Liver (tissue), 9 donors: ENCODE results near the gene TPST1. TPM values are rescaled to one million over a fixed set of nuclear protein-coding genes. Genes with fewer than 3 reads are reported as not detected.

ENCODE experiments used
- DNase-seq: peaks from one replicate; pipeline ENCODE4 v3.0.0-alpha.2; 2017; ENCODE audit warnings: low spot score
- H3K27ac ChIP-seq, 2 donors: one replicate each; pipeline ENCODE4 v1.7.0; 2013; ENCODE audit warnings: inconsistent platforms in 2 of 2, low read length in 2 of 2, control low read depth in 1 of 2, low read depth in 1 of 2, mild to moderate bottlenecking in 1 of 2
- H3K27me3 ChIP-seq, 4 donors: one replicate each; pipeline versions ENCODE4 v1.6.1 to v1.7.0; 2013; ENCODE audit warnings: low read length in 3 of 4, inconsistent platforms in 1 of 4, mild to moderate bottlenecking in 1 of 4, moderate library complexity in 1 of 4; ENCODE audit not compliant: control insufficient read depth in 4 of 4, insufficient read depth in 4 of 4
- H3K36me3 ChIP-seq, 4 donors: one replicate each; pipeline versions ENCODE4 v1.6.1 to v1.7.0; 2013; ENCODE audit warnings: low read length in 3 of 4, mild to moderate bottlenecking in 3 of 4, low read depth in 1 of 4, moderate library complexity in 1 of 4; ENCODE audit not compliant: control insufficient read depth in 4 of 4, insufficient read depth in 3 of 4
- H3K4me1 ChIP-seq, 4 donors: one replicate each; pipeline versions ENCODE4 v1.6.1 to v1.7.0; 2013; ENCODE audit warnings: low read length in 3 of 4, mild to moderate bottlenecking in 3 of 4, moderate library complexity in 1 of 4; ENCODE audit not compliant: control insufficient read depth in 4 of 4, insufficient read depth in 4 of 4
- H3K4me3 ChIP-seq, 3 donors: one replicate each; pipeline versions ENCODE4 v1.6.1 to v1.7.0; 2013; ENCODE audit warnings: low read length in 3 of 3, control low read depth in 1 of 3, low read depth in 1 of 3, mild to moderate bottlenecking in 1 of 3
- H3K9ac ChIP-seq, 2 donors: one replicate each; pipeline ENCODE4 v1.7.0; 2013; ENCODE audit warnings: low read length in 2 of 2, mild to moderate bottlenecking in 2 of 2, moderate library complexity in 2 of 2, control low read depth in 1 of 2, low read depth in 1 of 2
- H3K9me3 ChIP-seq, 4 donors: one replicate each; pipeline versions ENCODE4 v1.6.1 to v1.7.0; 2013; ENCODE audit warnings: low read length in 3 of 4; ENCODE audit not compliant: control insufficient read depth in 4 of 4
- EGR1 ChIP-seq, 2 donors: IDR thresholded peaks; 2 replicates each; pipeline ENCODE4 v1.6.1; 2016 to 2018; ENCODE audit warnings: antibody characterized with exemption in 2 of 2, low read depth in 2 of 2
- FOXA1 ChIP-seq: IDR thresholded peaks from 2 replicates; pipeline ENCODE4 v1.6.1; 2016; ENCODE audit warnings: antibody characterized with exemption
- FOXA2 ChIP-seq: IDR thresholded peaks from 2 replicates; pipeline ENCODE4 v1.6.1; 2016; ENCODE audit warnings: antibody characterized with exemption
- GABPA ChIP-seq, 2 donors: IDR thresholded peaks in 1 of 2; conservative IDR thresholded peaks in 1 of 2; 2 replicates each; pipeline ENCODE4 v1.6.1; 2016; ENCODE audit warnings: antibody characterized with exemption in 2 of 2, mild to moderate bottlenecking in 1 of 2, moderate library complexity in 1 of 2
- HNF4A ChIP-seq, 2 donors: conservative IDR thresholded peaks; 2 replicates each; pipeline ENCODE4 v1.6.1; 2016; ENCODE audit warnings: antibody characterized with exemption in 2 of 2, mild to moderate bottlenecking in 2 of 2
- HNF4G ChIP-seq: IDR thresholded peaks from 2 replicates; pipeline ENCODE4 v1.6.1; 2016; ENCODE audit warnings: antibody characterized with exemption
- JUND ChIP-seq, 2 donors: IDR thresholded peaks; 2 replicates each; pipeline ENCODE4 v1.6.1; 2016; ENCODE audit warnings: antibody characterized with exemption in 2 of 2
- NR2F2 ChIP-seq: IDR thresholded peaks from 2 replicates; pipeline ENCODE4 v1.6.1; 2016; ENCODE audit warnings: antibody characterized with exemption
- RAD21 ChIP-seq, 2 donors: IDR thresholded peaks; 2 replicates each; pipeline ENCODE4 v1.6.1; 2016; ENCODE audit warnings: antibody characterized with exemption in 2 of 2, mild to moderate bottlenecking in 2 of 2
- RXRA ChIP-seq, 2 donors: IDR thresholded peaks; 2 replicates each; pipeline ENCODE4 v1.6.1; 2017 to 2018; ENCODE audit warnings: antibody characterized with exemption in 2 of 2, mild to moderate bottlenecking in 1 of 2
- SP1 ChIP-seq: IDR thresholded peaks from 2 replicates; pipeline ENCODE4 v1.6.1; 2018; ENCODE audit warnings: antibody characterized with exemption, mild to moderate bottlenecking
- TAF1 ChIP-seq: conservative IDR thresholded peaks from 2 replicates; pipeline ENCODE4 v1.6.1; 2016; ENCODE audit warnings: antibody characterized with exemption, mild to moderate bottlenecking
- YY1 ChIP-seq: IDR thresholded peaks from 2 replicates; pipeline ENCODE4 v1.6.1; 2016; ENCODE audit warnings: antibody characterized with exemption, mild to moderate bottlenecking
- WGBS: extraction: QIAGEN DNeasy Blood & Tissue Kit; methylation state at CpG from one replicate; pipeline ENCODE4 v1.1.7; 2013; 5-methylcytosine and 5-hydroxymethylcytosine counted together
- polyA plus RNA-seq, 2 donors: library from polyadenylated mRNA; stranded (reverse) in 1 of 2; unstranded in 1 of 2; fragments of 200-250 nt in 1 of 2; fragments of >200 nt in 1 of 2; fragmentation: Nextera tagmentation in 1 of 2; extraction: Ambion mirVana in 1 of 2; gene quantifications; one replicate each; pipeline versions ENCODE4 v1.2.1 to v1.2.3, GENCODE V29; 2013 to 2015
- total RNA-seq, 2 donors: library from RNA; depleted of rRNA; stranded (reverse); fragments of >200 nt; gene quantifications; one replicate each; pipeline ENCODE4 v1.2.3, GENCODE V29; 2014
- TF ChIP-seq, protein P1 (sequence below): fragments of 150-350 bp; IDR thresholded peaks from 2 replicates; pipeline ENCODE4 v1.5.1; 2017; ENCODE audit warnings: improper control_type of control experiment, low read depth, low read length; ENCODE audit not compliant: missing input control
- TF ChIP-seq, protein P2 (sequence below): IDR thresholded peaks from 2 replicates; pipeline ENCODE4 v1.6.1; 2016; ENCODE audit warnings: antibody characterized with exemption
- TF ChIP-seq, protein P3 (sequence below): IDR thresholded peaks from 2 replicates; pipeline ENCODE4 v1.6.1; 2016; ENCODE audit warnings: antibody characterized with exemption, mild to moderate bottlenecking
- TF ChIP-seq, protein P4 (sequence below): IDR thresholded peaks from 2 replicates; pipeline ENCODE4 v1.6.1; 2016; ENCODE audit warnings: antibody characterized with exemption
- TF ChIP-seq, protein P5 (sequence below): IDR thresholded peaks from 2 replicates; pipeline ENCODE4 v1.6.1; 2016; ENCODE audit warnings: antibody characterized with exemption
- donor health status: healthy.
- donor health status: healthy.
- donor health status: healthy.
- donor health status: healthy.
- donor health status: healthy.

TPST1 gene
- total and polyA plus RNA-seq, 4 donors, result 23.8 to 62.5 (median 25.7) TPM

DNA sequence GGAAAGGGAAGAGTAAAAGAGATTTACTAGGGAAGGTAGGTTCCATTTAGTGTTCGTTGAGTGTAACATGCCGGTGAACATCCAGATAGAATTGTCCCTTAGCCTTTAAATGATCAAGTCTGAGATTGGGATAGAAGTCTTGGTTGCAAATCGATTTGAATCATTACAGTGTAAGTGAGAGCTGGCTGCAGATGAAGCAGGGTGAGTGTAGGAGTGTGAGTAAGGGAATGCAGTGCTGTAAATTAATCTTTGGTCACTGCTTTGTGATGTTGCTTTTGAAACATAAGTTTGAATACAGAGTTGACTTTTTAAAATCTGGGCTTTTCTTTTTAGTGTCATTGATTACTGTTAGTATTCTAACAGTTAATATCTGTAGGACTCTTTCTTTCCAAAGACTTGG, 16.3 kb downstream of the TPST1 start:
- H3K4me1 ChIP-seq, result peaks cover 18 to 47% (median 44%) of the 10 kb centered on the region in 4 donors
- H3K36me3 ChIP-seq, result no peaks in the 10 kb centered on the region
- 54% methylated on average over 3 of the region's 3 CpGs for WGBS
- H3K27me3 ChIP-seq, result no peaks in the 10 kb centered on the region
- DNase-seq, result no peak
- no peak overlapping the region for H3K9ac ChIP-seq
- peak overlapping the region; percentile 14 to 63 for H3K27ac ChIP-seq
- no peak overlapping the region for H3K4me3 ChIP-seq
- H3K9me3 ChIP-seq, result no peaks in the 10 kb centered on the region
- TF ChIP-seq FOXA1 (no peak), TAF1 (no peak), GABPA (IDR thresholded peaks at IDR 0.05 in 1 of 2, conservative IDR thresholded peaks at IDR 0.05 in 1 of 2) (no peak), FOXA2 (no peak), RAD21 (IDR thresholded peaks at IDR 0.05) (no peak), SP1 (no peak)
- TF ChIP-seq, protein P1, sequence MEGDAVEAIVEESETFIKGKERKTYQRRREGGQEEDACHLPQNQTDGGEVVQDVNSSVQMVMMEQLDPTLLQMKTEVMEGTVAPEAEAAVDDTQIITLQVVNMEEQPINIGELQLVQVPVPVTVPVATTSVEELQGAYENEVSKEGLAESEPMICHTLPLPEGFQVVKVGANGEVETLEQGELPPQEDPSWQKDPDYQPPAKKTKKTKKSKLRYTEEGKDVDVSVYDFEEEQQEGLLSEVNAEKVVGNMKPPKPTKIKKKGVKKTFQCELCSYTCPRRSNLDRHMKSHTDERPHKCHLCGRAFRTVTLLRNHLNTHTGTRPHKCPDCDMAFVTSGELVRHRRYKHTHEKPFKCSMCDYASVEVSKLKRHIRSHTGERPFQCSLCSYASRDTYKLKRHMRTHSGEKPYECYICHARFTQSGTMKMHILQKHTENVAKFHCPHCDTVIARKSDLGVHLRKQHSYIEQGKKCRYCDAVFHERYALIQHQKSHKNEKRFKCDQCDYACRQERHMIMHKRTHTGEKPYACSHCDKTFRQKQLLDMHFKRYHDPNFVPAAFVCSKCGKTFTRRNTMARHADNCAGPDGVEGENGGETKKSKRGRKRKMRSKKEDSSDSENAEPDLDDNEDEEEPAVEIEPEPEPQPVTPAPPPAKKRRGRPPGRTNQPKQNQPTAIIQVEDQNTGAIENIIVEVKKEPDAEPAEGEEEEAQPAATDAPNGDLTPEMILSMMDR, result no peak

DNA sequence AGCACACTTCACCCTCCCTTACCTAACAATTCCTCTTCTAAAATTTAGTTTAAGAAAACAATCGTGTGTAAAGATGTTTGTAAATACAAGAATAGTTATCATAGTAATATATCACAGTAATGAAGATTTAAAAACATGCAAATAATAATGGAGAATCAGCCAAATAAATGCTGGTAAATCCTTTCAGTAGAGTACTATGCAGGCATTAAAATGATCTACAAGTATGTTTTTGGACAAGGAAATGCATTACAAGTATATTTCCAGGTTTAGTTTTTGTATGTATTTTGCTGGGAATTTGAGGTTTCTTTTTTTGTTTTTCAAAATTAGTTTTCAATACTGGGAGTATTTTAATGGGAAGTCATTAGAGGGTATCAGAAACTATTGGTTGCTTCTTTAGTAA, 22.7 kb downstream of the TPST1 start:
- no peak overlapping the region for H3K27ac ChIP-seq
- 98% methylated on average over 1 of the region's 1 CpG for WGBS
- TF ChIP-seq HNF4A (conservative IDR thresholded peaks at IDR 0.05) (no peak), FOXA2 (no peak), GABPA (IDR thresholded peaks at IDR 0.05 in 1 of 2, conservative IDR thresholded peaks at IDR 0.05 in 1 of 2) (no peak), HNF4G (no peak), FOXA1 (no peak), YY1 (no peak), EGR1 (IDR thresholded peaks at IDR 0.05; ENCODE audit: low read depth in 2 of 2) (no peak), SP1 (no peak), NR2F2 (no peak), JUND (IDR thresholded peaks at IDR 0.05) (no peak), RXRA (IDR thresholded peaks at IDR 0.05) (no peak), TAF1 (no peak), RAD21 (IDR thresholded peaks at IDR 0.05) (no peak)
- TF ChIP-seq, protein P2, sequence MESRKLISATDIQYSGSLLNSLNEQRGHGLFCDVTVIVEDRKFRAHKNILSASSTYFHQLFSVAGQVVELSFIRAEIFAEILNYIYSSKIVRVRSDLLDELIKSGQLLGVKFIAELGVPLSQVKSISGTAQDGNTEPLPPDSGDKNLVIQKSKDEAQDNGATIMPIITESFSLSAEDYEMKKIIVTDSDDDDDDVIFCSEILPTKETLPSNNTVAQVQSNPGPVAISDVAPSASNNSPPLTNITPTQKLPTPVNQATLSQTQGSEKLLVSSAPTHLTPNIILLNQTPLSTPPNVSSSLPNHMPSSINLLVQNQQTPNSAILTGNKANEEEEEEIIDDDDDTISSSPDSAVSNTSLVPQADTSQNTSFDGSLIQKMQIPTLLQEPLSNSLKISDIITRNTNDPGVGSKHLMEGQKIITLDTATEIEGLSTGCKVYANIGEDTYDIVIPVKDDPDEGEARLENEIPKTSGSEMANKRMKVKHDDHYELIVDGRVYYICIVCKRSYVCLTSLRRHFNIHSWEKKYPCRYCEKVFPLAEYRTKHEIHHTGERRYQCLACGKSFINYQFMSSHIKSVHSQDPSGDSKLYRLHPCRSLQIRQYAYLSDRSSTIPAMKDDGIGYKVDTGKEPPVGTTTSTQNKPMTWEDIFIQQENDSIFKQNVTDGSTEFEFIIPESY, result no peak
- TF ChIP-seq, protein P3, sequence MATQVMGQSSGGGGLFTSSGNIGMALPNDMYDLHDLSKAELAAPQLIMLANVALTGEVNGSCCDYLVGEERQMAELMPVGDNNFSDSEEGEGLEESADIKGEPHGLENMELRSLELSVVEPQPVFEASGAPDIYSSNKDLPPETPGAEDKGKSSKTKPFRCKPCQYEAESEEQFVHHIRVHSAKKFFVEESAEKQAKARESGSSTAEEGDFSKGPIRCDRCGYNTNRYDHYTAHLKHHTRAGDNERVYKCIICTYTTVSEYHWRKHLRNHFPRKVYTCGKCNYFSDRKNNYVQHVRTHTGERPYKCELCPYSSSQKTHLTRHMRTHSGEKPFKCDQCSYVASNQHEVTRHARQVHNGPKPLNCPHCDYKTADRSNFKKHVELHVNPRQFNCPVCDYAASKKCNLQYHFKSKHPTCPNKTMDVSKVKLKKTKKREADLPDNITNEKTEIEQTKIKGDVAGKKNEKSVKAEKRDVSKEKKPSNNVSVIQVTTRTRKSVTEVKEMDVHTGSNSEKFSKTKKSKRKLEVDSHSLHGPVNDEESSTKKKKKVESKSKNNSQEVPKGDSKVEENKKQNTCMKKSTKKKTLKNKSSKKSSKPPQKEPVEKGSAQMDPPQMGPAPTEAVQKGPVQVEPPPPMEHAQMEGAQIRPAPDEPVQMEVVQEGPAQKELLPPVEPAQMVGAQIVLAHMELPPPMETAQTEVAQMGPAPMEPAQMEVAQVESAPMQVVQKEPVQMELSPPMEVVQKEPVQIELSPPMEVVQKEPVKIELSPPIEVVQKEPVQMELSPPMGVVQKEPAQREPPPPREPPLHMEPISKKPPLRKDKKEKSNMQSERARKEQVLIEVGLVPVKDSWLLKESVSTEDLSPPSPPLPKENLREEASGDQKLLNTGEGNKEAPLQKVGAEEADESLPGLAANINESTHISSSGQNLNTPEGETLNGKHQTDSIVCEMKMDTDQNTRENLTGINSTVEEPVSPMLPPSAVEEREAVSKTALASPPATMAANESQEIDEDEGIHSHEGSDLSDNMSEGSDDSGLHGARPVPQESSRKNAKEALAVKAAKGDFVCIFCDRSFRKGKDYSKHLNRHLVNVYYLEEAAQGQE, result no peak
- TF ChIP-seq, protein P4, sequence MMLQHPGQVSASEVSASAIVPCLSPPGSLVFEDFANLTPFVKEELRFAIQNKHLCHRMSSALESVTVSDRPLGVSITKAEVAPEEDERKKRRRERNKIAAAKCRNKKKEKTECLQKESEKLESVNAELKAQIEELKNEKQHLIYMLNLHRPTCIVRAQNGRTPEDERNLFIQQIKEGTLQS, result no peak
- TF ChIP-seq, protein P1, result no peak
- TF ChIP-seq, protein P5, sequence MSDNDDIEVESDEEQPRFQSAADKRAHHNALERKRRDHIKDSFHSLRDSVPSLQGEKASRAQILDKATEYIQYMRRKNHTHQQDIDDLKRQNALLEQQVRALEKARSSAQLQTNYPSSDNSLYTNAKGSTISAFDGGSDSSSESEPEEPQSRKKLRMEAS, result no peak
- H3K4me1 ChIP-seq, result peaks cover 3 to 15% (median 12%) of the 10 kb centered on the region in 4 donors
- H3K4me3 ChIP-seq, result no peak overlapping the region
- no peak for DNase-seq
- H3K27me3 ChIP-seq, result no peaks in the 10 kb centered on the region
- no peaks in the 10 kb centered on the region for H3K9me3 ChIP-seq
- H3K9ac ChIP-seq, result no peak overlapping the region
- H3K36me3 ChIP-seq, result peaks cover 0 to 3% (median 0%) of the 10 kb centered on the region in 4 donors
